Endothelial cell of umbilical vein (primary cell): ENCODE measurements around the gene CCDC39. TPM values are rescaled to one million over a fixed set of nuclear protein-coding genes. Genes with fewer than 3 reads are reported as not detected.

Source experiments
- BruUV-seq: library from RNA; stranded (reverse); fragments of 400-500 nt; replicated peaks from 2 replicates; lab custom pipeline; 2021; lab: Mats Ljungman, UMichigan
- CTCF ChIA-PET: fragments of 300-600, 350-600 bp; sonication (Branson Sonifier 250); formaldehyde crosslinking; loops from one replicate; lab custom pipeline; 2021; ENCODE audit warnings: antibody characterized with exemption, inconsistent platforms; lab: Charles Lee
- POLR2A ChIA-PET: fragments of 300-600, 350-600 bp; sonication (Branson Sonifier 250); formaldehyde crosslinking; loops from one replicate; lab custom pipeline; 2021; ENCODE audit warnings: antibody characterized with exemption, inconsistent platforms; lab: Charles Lee
- DNase-seq: peaks from one replicate; pipeline ENCODE4 v3.0.0-alpha.2; 2011; ENCODE audit warnings: low read depth, low spot score
- FAIRE-seq: peaks from 2 replicates; lab custom pipeline; 2011; peaks lifted over from hg19 to GRCh38; lab: Jason Lieb, UNC
- H2AFZ ChIP-seq: 2 replicates; pipeline ENCODE4 v1.6.0; 2012; ENCODE audit warnings: low read depth, low read length, control low read depth, inconsistent platforms
- H3K27ac ChIP-seq: 2 replicates; pipeline ENCODE4 v1.5.1; 2011; ENCODE audit warnings: low read depth, mild to moderate bottlenecking, control low read depth, low read length, moderate library complexity; ENCODE audit not compliant: insufficient read depth
- H3K27me3 ChIP-seq, 2 experiments: 2 replicates each; pipeline versions ENCODE4 v1.6.0 to v1.6.1; 2011; ENCODE audit warnings: low read length in 2 of 2, mixed read lengths in 1 of 2; ENCODE audit not compliant: control insufficient read depth in 2 of 2, insufficient read depth in 2 of 2
- H3K36me3 ChIP-seq, 2 experiments: 2 replicates in 1 of 2; 3 replicates in 1 of 2; pipeline ENCODE4 v1.5.1; 2011; ENCODE audit warnings: low read length in 2 of 2, mild to moderate bottlenecking in 1 of 2, moderate library complexity in 1 of 2; ENCODE audit not compliant: control insufficient read depth in 2 of 2, insufficient read depth in 2 of 2; ENCODE audit errors: extremely low read depth in 1 of 2
- H3K4me1 ChIP-seq: 3 replicates; pipeline ENCODE4 v1.5.1; 2011; ENCODE audit warnings: mild to moderate bottlenecking, low read length; ENCODE audit not compliant: control insufficient read depth, insufficient read depth; ENCODE audit errors: extremely low read depth
- H3K4me2 ChIP-seq: 2 replicates; pipeline ENCODE4 v1.6.1; 2011; ENCODE audit warnings: low read length, control low read depth, mixed read lengths; ENCODE audit not compliant: insufficient read depth
- H3K4me3 ChIP-seq, 3 experiments: fragments of 200-600 bp in 1 of 3; sonication (generic), shearing (Covaris generic) in 1 of 3; replicated peaks in 1 of 3; 2 replicates each; pipeline ENCODE4 v1.5.1; 2011 to 2016; ENCODE audit warnings: control low read depth in 3 of 3, low read length in 3 of 3, mild to moderate bottlenecking in 2 of 3, inconsistent platforms in 1 of 3, low read depth in 1 of 3, moderate library complexity in 1 of 3; ENCODE audit not compliant: insufficient read depth in 1 of 3
- H3K79me2 ChIP-seq: 2 replicates; pipeline ENCODE4 v1.6.0; 2012; ENCODE audit warnings: low read length, inconsistent platforms; ENCODE audit not compliant: control insufficient read depth, insufficient read depth
- H3K9ac ChIP-seq: replicated peaks from 2 replicates; pipeline ENCODE3; 2011; ENCODE audit warnings: low read length, control low read depth; ENCODE audit not compliant: insufficient read depth; ENCODE audit errors: extremely low read depth
- H3K9me1 ChIP-seq: replicated peaks from 3 replicates; pipeline ENCODE4 v1.6.0; 2011; ENCODE audit warnings: mild to moderate bottlenecking, low read length; ENCODE audit not compliant: control insufficient read depth, insufficient read depth; ENCODE audit errors: extremely low read depth
- H3K9me3 ChIP-seq: replicated peaks from 2 replicates; pipeline ENCODE4 v1.5.1; 2012; ENCODE audit warnings: low read length, inconsistent platforms; ENCODE audit not compliant: control insufficient read depth, insufficient read depth
- H4K20me1 ChIP-seq: replicated peaks from 2 replicates; pipeline ENCODE3; 2011; ENCODE audit warnings: mild to moderate bottlenecking, low read length; ENCODE audit not compliant: control insufficient read depth, insufficient read depth; ENCODE audit errors: extremely low read depth
- CTCF ChIP-seq, 2 donors: IDR thresholded peaks; 1 replicate in 1 of 2; 2 replicates in 1 of 2; pipeline ENCODE4 v1.5.1; 2011; ENCODE audit warnings: low read length in 2 of 2, mild to moderate bottlenecking in 2 of 2, moderate library complexity in 2 of 2, control low read depth in 1 of 2, inconsistent platforms in 1 of 2, low read depth in 1 of 2; ENCODE audit not compliant: insufficient read depth in 1 of 2; ENCODE audit errors: extremely low read depth in 1 of 2
- EZH2 ChIP-seq: IDR thresholded peaks from 2 replicates; pipeline ENCODE4 v1.6.1; 2012; ENCODE audit warnings: borderline replicate concordance, low read depth, mild to moderate bottlenecking, moderate library complexity, low read length, inconsistent platforms; ENCODE audit not compliant: severe bottlenecking
- FOS ChIP-seq: IDR thresholded peaks from 2 replicates; pipeline ENCODE4 v1.6.1; 2011; ENCODE audit warnings: mild to moderate bottlenecking, low read length, moderate library complexity, borderline replicate concordance; ENCODE audit not compliant: insufficient read depth
- GATA2 ChIP-seq: IDR thresholded peaks from 2 replicates; pipeline ENCODE4 v1.7.0; 2011; ENCODE audit warnings: low read depth, mild to moderate bottlenecking, moderate library complexity, mixed read lengths, low read length; ENCODE audit not compliant: insufficient read length, insufficient read depth
- JUN ChIP-seq: IDR thresholded peaks from 2 replicates; pipeline ENCODE4 v1.6.1; 2011; ENCODE audit warnings: borderline replicate concordance, low read depth; ENCODE audit not compliant: insufficient read length, insufficient read depth
- MAX ChIP-seq: IDR thresholded peaks from 2 replicates; pipeline ENCODE4 v1.6.1; 2011; ENCODE audit not compliant: insufficient read depth, insufficient read length
- MYC ChIP-seq: IDR thresholded peaks from one replicate; pipeline ENCODE4 v1.6.1; 2011; ENCODE audit warnings: mild to moderate bottlenecking, low read depth, low read length
- POLR2A ChIP-seq: IDR thresholded peaks from 2 replicates; pipeline ENCODE4 v1.6.1; 2012; ENCODE audit warnings: low read depth, mild to moderate bottlenecking, control low read depth, low read length
- POLR2AphosphoS5 ChIP-seq: IDR thresholded peaks from 2 replicates; pipeline ENCODE4 v1.6.1; 2012; ENCODE audit warnings: low read depth, mild to moderate bottlenecking, control low read depth, low read length, moderate library complexity; ENCODE audit not compliant: insufficient read depth
- dilution Hi-C: fragments of 300-500 bp; cut with MboI; formaldehyde crosslinking; loops from one replicate; pipeline ENCODE4 v1.15.0; 2019; ENCODE audit warnings: low sequenced_read_pairs; ENCODE audit not compliant: extremely low pct_ligation_motif_present
- intact Hi-C: fragments of 100-400 bp; cut with micrococcal nuclease; formaldehyde crosslinking; loops from one replicate; pipeline ENCODE4 v1.10.0; 2022
- polyA plus RNA-seq, 4 experiments: library from polyadenylated mRNA; depleted of rRNA in 3 of 4; stranded (reverse) in 3 of 4; unstranded in 1 of 4; fragments of >200 nt; gene quantifications; 2 replicates each; pipeline versions ENCODE4 v1.2.1 to v1.2.3, GENCODE V29; 2011 to 2012; ENCODE audit warnings: missing spikeins in 1 of 4
- total RNA-seq: library from RNA; stranded (reverse); gene quantifications from 2 replicates; pipeline ENCODE4 v1.2.3, GENCODE V29; 2021

Gene CCDC39
- total and polyA plus RNA-seq, 2 donors (not counting 3 experiments of a cell fraction or from before 2014, with no cell fraction given), result not detected

GRCh38 chr3:180661444-180661843 is 17.8 kb downstream of the CCDC39 start:
- intact Hi-C loops (no loop called here), dilution Hi-C loops (no loop called here)
- peaks cover 0 to 3% of the 10 kb centered on the region in 2 experiments for H3K27me3 ChIP-seq
- no peak overlapping the region for H3K4me3 ChIP-seq
- no peaks in the 10 kb centered on the region for H3K9me3 ChIP-seq
- H4K20me1 ChIP-seq, result no peaks in the 10 kb centered on the region
- BruUV-seq, result no TSS peak
- H3K4me2 ChIP-seq, result no peak overlapping the region
- no peak overlapping the region for H2AFZ ChIP-seq
- H3K36me3 ChIP-seq, result no peaks in the 10 kb centered on the region
- H3K79me2 ChIP-seq, result no peaks in the 10 kb centered on the region
- FAIRE-seq (no peak), DNase-seq (no peak)
- H3K4me1 ChIP-seq, result no peaks in the 10 kb centered on the region
- H3K9ac ChIP-seq, result no peak overlapping the region
- no peaks in the 10 kb centered on the region for H3K9me1 ChIP-seq
- POLR2A ChIA-PET, result no interaction called here
- no peak overlapping the region for H3K27ac ChIP-seq
- CTCF ChIA-PET, result interaction anchor here (1.2 to 1.8 kb wide), 2 partner anchors 23 to 66 kb away, joined by 3 to 5 read pairs; no protein-coding TSS in a partner anchor
- TF ChIP-seq POLR2A (no peak), MYC (no peak), MAX (no peak), EZH2 (no peak), CTCF (IDR thresholded peaks at IDR 0.05; ENCODE audit: extremely low read depth in 1 of 2, insufficient read depth in 1 of 2, low read depth in 1 of 2, low read length in 2 of 2) (no peak), GATA2 (no peak), FOS (no peak), POLR2AphosphoS5 (no peak), JUN (no peak)
